ENCODE measurements around the gene PTPRE.
A peak's percentile ranks its signal among the peaks of the same experiment; 100 is the strongest.

PTPRE gene

GRCh38 chr10:128123846-128124245 lies 216.9 kb downstream of the PTPRE start:
- TF ChIP-seq SIN3A (IDR thresholded peaks at IDR 0.05; ENCODE audit: borderline replicate concordance, insufficient read depth, low read length), result no peak
- TF ChIP-seq POLR2AphosphoS5 (IDR thresholded peaks at IDR 0.05; ENCODE audit: low read depth, low read length), result no peak
- no peak for TF ChIP-seq FOXP2 (optimal IDR thresholded peaks at IDR 0.05; ENCODE audit: borderline replicate concordance, extremely low read depth, extremely low read length, insufficient read depth)
- TF ChIP-seq, protein P1, sequence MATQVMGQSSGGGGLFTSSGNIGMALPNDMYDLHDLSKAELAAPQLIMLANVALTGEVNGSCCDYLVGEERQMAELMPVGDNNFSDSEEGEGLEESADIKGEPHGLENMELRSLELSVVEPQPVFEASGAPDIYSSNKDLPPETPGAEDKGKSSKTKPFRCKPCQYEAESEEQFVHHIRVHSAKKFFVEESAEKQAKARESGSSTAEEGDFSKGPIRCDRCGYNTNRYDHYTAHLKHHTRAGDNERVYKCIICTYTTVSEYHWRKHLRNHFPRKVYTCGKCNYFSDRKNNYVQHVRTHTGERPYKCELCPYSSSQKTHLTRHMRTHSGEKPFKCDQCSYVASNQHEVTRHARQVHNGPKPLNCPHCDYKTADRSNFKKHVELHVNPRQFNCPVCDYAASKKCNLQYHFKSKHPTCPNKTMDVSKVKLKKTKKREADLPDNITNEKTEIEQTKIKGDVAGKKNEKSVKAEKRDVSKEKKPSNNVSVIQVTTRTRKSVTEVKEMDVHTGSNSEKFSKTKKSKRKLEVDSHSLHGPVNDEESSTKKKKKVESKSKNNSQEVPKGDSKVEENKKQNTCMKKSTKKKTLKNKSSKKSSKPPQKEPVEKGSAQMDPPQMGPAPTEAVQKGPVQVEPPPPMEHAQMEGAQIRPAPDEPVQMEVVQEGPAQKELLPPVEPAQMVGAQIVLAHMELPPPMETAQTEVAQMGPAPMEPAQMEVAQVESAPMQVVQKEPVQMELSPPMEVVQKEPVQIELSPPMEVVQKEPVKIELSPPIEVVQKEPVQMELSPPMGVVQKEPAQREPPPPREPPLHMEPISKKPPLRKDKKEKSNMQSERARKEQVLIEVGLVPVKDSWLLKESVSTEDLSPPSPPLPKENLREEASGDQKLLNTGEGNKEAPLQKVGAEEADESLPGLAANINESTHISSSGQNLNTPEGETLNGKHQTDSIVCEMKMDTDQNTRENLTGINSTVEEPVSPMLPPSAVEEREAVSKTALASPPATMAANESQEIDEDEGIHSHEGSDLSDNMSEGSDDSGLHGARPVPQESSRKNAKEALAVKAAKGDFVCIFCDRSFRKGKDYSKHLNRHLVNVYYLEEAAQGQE (IDR thresholded peaks at IDR 0.05; ENCODE audit: insufficient read depth in 1 of 2, low read depth in 2 of 2, low read length in 2 of 2), result no peak

DNA sequence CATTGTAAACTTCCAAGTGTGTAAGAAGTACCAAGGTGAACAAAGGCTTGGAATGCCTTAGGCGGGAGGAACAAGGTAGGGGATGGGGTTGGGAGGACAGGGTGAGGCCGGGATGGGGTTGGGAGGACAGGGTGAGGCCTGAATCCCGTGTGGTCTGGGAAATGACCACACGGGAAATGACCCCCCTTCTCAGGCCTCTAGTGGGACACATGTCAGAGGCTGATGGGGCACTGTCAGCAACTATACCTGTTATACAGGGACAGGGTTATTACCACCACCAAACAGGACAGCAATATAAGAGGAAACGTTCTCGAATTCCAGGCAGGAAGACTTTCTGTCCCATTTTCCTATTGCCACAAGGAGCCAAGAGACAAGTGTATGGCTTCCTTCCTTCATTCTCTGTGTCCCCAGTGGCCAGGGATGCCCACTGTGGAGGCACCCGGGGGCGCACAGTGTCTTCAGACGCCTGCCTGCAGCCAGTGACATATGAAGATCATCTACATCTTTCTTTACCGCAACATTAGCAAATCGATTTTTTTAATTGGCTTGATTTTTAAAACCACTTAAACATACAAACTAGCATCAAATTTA lies 218.0 kb downstream of the PTPRE start:
- TF ChIP-seq FOXP2 (optimal IDR thresholded peaks at IDR 0.05; ENCODE audit: borderline replicate concordance, extremely low read depth, extremely low read length, insufficient read depth) (no peak), SIN3A (IDR thresholded peaks at IDR 0.05; ENCODE audit: borderline replicate concordance, insufficient read depth, low read length) (no peak), TAF1 (IDR thresholded peaks at IDR 0.05; ENCODE audit: borderline replicate concordance, insufficient read depth, low read length) (no peak), POLR2AphosphoS5 (IDR thresholded peaks at IDR 0.05; ENCODE audit: low read depth, low read length) (no peak)
- TF ChIP-seq, protein P1 (IDR thresholded peaks at IDR 0.05; ENCODE audit: insufficient read depth in 1 of 2, low read depth in 2 of 2, low read length in 2 of 2), result no peak

DNA sequence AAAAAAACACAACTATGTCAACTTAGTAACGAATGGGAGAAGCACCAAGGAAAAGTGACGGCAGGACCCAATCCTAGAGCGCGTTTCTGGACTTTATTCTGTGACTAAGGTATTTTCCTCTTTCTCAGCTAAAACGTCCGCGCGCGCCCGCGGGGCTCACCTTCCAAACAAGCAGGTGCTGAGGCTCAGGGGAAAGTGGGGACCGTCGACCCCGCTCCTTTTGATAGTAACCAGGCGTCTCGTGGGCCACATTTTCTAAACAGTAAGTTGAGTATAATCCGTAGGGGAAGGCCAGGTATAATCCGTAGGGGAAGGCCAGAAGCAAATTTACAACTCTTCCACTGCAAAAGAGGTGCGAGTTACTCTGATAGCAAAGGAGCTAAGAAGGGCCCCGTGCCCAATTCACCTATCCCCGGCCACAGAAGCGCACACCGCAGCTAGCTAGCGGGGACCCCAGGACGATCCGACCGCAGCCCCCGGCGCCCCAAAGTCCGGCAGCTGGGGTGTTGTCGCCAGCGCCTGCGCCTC lies 218.6 kb downstream of the PTPRE start:
- TF ChIP-seq SIN3A (IDR thresholded peaks at IDR 0.05; ENCODE audit: borderline replicate concordance, insufficient read depth, low read length), result no peak
- TF ChIP-seq, protein P1 (IDR thresholded peaks at IDR 0.05; ENCODE audit: insufficient read depth in 1 of 2, low read depth in 2 of 2, low read length in 2 of 2), result no peak
- TF ChIP-seq POLR2AphosphoS5 (IDR thresholded peaks at IDR 0.05; ENCODE audit: low read depth, low read length), result no peak
- TF ChIP-seq TAF1 (IDR thresholded peaks at IDR 0.05; ENCODE audit: borderline replicate concordance, insufficient read depth, low read length), result no peak
- TF ChIP-seq FOXP2 (optimal IDR thresholded peaks at IDR 0.05; ENCODE audit: borderline replicate concordance, extremely low read depth, extremely low read length, insufficient read depth), result no peak

GRCh38 chr10:128125944-128126764 lies 219.3 kb downstream of the PTPRE start, which contains the start of gene MKI67:
MKI67 (minus strand) TSS chr10:128126423; CDS start chr10:128125667, 756 bp downstream.
- TF ChIP-seq SIN3A (IDR thresholded peaks at IDR 0.05; ENCODE audit: borderline replicate concordance, insufficient read depth, low read length), result peak; percentile 68; the same call in 1 of the 2 replicates
- TF ChIP-seq, protein P1 (IDR thresholded peaks at IDR 0.05; ENCODE audit: insufficient read depth in 1 of 2, low read depth in 2 of 2, low read length in 2 of 2), result no peak

Measured in PFSK-1 (cell line).